Hematopoietic multipotent progenitor cell (in vitro differentiated cells): ENCODE measurements around the gene PSMA4. TPM values are rescaled to one million over a fixed set of nuclear protein-coding genes. Genes with fewer than 3 reads are reported as not detected.
"Not testable (repeated sequence)": the region's sequence is repeated elsewhere in the genome, so short reads cannot be mapped to it uniquely, and the experiment has no call there.

Experiments
- DNase-seq, 3 donors: peaks; one replicate each; pipeline ENCODE4 v3.0.0-alpha.2; 2011 to 2015; ENCODE audit warnings: low read depth in 2 of 3, low spot score in 2 of 3
- small RNA-seq: library from RNA; depleted of rRNA; stranded (forward); fragments of <200 nt; gene quantifications from one replicate; pipeline ENCODE3, GENCODE V24; 2012
- total RNA-seq: library from RNA; depleted of rRNA; stranded (reverse); fragments of >200 nt; gene quantifications from one replicate; pipeline ENCODE4 v1.2.3, GENCODE V29; 2012

Gene PSMA4
- total RNA-seq, 1 donor: 95.1 TPM

DNA sequence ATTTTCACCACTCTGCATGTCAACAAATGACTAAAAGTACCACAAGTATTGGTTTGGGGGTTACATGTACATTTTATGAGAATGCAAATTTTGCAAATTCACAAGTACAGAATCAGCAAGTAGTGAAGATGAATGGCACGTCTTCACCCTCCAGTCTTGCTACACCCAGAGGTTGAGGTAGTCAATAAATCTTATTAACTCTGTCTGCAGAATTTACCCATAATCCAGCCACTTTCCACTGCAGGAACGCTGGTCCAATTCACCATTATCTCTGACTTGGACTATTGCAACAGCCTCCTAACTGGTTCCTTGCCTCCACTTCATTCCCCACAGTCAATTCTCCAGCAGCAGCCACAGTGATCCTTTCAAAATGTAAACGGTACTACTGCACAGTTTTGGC is 10.6 kb downstream of the PSMA4 start:
- no peak for DNase-seq

DNA sequence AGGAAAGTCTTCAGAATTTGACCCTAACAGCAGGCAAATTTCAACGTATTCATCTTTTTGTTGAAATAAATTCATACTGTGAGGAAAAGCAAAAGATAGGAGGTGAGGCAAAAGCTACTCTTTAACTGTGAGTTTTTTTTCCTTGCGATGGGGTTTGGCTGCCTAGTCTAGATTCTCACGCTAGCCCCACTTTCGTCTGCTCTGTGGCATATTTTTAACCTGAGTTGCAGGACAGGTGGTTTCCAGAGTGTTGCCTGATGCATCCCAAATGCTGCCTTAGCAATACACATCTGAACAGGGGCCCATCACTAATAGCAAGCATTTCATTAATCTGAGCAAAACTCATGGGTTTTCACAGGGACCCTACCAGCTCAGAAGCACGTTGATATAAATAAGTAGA is 11.7 kb downstream of the PSMA4 start:
- DNase-seq: no peak

DNA sequence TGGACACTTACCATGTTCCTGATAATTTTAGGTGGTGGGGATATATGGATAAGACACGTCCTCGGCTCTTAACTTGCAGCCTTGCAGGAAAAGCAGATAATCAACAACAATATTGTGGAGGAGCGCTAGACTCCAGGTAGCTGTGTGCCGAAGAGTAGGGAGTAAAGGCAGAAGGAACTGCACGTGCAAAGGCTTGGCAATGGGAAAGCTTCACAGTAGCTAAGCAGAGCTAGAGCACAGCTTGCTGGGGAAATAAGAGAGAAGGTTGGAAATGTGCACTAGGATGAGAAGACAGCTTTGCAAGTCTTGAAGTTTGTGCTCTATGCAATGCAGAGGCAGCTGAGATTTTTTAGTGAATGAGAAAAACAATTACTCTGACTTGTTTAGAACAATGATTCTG is 12.4 kb downstream of the PSMA4 start:
- no peak for DNase-seq

DNA sequence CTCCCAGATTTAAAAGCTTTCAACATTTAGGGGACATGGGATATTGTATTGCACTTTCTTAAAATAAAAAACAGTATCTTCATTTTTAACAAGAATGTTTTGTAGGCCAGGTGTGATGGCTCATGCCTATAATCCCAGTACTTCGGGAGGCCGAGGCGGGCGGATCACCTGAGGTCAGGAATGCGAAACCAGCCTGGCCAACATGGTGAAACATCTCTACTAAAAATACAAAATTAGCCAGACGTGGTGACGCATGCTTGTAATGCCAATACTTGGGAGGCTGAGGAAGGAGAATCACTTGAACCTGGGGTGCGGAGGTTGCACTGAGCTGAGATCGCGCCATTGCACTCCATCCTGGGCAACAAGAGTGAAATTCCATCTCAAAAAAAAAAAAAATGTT is 20.0 kb downstream of the PSMA4 start:
- DNase-seq: not testable (repeated sequence)

DNA sequence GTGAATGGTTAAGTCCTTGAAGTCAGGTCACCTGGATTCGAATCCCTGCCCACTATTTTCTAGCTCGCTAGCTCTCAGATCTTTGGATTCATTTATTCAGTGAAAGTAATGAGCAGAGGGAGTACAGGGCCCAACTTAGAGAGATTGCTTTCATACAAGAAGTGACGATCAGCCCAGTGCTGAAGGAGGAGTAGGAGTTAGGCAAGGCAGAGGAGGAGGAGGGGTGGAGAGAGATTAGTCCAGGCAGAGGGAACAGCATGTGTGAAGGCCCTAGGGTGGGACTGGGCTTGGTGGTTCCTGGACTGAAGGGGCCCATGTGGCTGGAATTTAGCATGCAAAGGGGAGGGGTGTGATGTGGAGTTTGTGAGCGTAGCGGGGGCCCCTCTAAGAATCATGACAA is 21.2 kb downstream of the PSMA4 start:
- no peak for DNase-seq

DNA sequence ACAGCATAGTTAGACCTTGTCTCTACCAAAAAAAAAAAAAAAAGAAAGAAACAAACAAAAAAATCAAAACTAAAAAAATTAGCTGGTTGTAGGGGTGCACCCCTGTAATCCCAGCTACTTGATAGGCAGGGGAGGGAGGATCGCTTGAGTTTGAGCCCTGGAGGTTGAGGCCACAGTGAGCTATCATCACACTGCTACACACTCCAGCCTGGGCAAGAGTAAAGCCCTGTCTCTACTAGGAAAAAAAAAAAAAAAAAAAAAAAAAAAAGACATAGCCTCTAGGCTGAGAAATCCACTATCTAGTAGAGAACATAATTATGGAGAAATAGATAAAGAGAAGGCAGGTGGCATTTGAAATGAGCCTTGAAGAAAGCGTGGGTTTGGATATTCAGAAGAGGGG is 22.8 kb downstream of the PSMA4 start:
- DNase-seq: no peak

DNA sequence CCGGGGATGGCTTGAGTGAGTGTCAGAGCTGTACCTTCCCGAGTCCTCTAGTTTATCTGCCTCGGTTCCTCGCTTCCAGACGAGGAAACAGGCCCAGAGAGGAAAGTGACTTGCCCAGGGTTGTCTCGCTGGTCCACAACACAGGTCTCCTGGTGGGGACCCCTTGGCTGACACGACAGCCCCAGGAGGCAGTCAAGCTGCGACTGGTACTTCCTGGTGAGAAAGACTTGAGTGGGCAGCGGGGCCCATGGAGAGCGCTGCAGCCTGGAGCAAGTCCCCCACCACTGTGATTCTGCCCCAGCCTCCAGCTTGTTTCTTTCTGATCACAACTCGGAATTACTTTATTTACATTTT is 24.5 kb downstream of the PSMA4 start:
- DNase-seq: no peak

DNA sequence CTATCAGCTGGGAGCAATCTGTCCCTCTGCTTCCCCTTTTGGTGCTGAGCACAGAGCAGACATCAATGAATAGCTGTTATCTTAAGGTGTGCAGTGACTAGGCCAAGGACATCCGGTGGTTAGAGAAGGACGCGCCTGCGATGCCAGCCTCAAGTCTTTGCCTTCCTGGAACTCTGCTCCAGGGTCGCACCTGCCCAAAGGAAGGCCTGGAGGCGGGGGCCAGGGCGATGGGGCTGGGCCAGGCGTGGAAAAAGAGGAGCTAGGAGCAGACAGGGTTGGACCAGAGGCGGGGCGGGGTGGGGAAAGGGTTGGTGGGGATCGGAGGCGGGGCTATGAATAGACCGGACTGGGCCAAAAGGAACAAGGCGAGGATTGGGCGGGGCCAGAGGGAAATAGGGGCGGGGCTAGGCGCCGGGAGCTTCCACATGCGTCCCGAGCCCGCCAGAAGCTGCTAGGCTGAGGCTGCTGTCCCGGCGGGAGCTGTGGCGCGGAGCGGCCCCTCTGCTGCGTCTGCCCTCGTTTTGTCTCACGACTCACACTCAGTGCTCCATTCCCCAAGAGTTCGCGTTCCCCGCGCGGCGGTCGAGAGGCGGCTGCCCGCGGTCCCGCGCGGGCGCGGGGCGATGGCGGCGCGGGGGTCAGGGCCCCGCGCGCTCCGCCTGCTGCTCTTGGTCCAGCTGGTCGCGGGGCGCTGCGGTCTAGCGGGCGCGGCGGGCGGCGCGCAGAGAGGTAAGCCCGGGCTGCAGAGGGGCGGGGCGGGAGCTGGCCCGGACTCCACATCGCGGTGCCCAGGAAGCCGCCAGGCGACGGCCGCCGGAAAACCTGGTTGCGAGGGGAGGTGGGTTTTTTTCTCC is 25.1 kb downstream of the PSMA4 start, which contains the start of gene CHRNA5:
Gene CHRNA5, plus strand, starts transcription at position 424 of the 854 bp plus-strand sequence. Its CDS starts 200 bp downstream, at position 624.
- DNase-seq: peak in 2 of 3 donors; percentile 77 to 83

DNA sequence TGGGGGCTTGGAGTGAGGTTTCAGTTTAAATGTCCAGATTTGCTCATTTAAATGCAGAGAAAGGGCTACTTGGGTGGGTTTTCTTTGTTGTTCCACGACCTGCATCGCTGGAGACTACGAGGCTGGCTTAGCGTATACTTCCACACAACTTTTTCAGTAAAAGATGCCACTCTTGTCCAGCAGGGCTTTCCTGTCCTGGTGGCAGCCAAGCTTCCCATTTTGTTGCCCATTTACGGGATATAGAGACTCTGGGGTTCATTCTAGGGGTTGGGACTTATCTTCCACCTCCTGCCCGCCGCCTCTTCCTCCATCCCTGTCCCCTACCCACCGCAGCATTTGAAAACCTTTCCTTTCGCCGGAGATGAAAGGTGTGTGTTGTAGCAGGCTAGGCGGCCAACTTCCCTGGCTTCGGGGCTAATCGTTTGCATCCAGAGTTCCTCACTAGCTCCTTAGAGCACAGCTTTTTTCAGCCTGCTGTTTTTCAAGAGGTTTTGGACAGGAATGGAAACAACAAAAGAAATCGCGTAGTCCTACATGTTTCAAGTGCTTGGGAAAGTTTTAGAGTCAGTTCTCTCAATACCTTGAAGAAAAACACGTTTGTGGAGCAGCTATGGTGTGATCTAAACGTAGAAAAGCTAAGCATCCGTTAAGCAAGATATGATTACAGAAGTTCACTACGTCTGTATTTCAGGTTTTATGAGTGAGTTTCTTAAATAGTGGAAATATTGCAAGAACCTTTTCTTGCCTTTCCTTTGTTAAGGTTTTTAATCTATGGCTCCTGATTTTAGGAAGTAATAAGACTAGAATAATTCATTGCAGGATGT is 25.9 kb downstream of the PSMA4 start:
- DNase-seq: peak in 1 of 3 donors; percentile 23

DNA sequence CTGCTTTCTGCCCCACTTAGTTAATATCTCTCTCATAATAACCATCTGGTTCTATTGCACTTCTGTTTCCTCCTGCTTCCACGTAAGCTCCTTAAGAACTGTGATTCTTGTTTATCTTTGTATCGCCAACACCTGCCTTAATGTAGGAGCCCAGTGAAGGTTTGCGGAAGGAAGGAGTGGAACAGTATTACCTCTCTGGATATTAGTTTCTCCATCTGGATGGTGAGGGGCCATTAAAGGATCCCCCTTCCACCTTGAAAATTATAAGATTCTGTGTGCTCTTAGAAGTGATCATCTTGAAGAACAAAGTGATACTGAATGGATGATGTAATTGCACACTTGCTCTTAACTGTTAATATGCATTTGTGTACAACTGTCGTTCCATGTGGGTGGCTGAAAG is 27.3 kb downstream of the PSMA4 start:
- DNase-seq: peak in 1 of 3 donors; percentile 39

DNA sequence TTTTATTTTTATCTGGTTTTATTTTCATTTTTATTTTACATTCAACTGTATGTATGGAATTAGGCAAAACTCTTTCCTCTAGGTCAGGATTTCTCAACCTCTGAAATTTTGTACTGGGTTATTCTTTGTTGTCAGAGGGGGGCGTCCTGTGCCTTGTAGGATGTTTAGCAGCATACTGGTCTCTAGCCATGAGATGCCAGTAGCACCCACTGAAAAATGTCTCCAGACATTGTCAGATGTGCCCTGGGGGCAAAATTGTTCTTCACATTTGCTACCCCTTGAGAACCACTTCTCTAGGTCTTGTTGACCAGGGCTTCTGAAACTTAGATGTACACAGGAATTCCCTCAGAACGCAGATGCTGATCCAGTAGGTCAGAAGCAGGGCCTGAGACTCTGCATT is 30.5 kb downstream of the PSMA4 start:
- DNase-seq: no peak

DNA sequence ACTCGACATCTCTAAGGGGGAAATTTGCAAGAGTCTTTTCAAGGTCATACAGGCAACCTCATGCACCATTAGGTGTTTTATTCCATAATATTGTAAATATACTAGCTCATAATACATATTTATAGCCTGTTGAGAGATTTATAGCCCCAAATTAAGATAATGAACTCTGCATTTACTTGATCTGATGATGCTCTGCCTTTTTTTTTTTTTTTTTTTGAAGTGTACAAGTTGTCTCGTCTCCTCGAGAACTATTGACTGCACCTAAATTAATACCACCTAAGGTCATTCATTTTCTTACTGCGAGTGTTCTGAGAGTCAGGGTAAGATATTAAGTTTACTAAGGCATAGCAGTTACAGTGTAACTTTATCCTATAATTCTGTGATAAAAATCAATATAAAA is 31.1 kb downstream of the PSMA4 start:
- no peak for DNase-seq

DNA sequence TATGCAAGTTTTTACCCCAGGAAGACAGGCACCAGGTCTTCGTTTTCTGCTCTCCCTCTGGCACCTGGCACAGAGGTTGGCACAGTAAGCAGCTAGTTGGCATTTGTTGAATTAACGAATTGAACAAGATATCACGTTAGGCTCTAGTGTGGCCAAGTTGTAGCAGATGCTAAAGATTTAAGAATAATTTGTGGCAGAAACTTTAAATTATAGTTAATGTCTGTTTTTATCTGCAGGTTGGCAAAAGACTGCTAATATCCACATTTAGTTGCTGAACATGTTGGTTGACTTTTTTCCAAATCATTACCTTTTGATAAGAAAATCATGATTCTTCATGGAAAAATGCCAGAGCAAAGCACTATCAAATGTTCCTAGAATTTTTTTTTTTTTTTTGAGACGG is 33.2 kb downstream of the PSMA4 start:
- DNase-seq: no peak

DNA sequence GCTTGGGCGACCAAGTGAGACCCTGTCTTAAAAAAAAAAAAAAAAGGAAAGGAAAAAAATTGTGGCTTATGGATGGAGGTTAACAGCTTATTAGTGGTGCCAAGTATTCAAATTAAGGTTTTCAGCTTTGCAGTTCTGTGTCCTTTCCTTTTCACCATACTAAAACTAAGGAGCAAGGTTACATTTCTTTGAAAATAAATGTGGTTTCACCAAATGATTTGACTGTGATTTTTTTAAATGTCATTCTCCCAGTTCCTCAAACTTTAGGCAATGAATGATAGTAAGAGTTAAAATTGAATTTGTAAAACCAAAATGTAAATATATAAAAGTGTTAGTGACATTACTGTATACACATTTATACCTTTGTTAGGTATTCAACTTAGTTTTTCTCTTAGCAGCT is 34.7 kb downstream of the PSMA4 start:
- no peak for DNase-seq

DNA sequence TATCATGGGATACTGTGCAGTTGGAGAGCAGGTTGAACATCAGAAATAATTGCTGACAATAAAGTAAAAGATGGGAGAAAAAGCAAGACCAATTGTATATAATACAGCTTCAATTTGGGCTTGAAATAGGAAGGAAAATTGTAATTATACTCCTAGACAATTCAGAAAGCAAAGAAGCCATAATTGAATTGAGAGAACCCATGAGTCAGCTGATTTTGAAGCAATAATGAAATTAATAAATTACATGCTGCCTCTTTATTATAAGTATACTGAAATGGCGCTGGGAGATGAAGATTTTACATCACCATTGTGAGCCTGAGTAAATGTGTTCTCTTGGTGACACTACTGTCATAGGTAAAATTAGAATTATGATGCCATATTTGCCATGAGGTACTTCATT is 57.3 kb downstream of the PSMA4 start:
- no peak for DNase-seq

DNA sequence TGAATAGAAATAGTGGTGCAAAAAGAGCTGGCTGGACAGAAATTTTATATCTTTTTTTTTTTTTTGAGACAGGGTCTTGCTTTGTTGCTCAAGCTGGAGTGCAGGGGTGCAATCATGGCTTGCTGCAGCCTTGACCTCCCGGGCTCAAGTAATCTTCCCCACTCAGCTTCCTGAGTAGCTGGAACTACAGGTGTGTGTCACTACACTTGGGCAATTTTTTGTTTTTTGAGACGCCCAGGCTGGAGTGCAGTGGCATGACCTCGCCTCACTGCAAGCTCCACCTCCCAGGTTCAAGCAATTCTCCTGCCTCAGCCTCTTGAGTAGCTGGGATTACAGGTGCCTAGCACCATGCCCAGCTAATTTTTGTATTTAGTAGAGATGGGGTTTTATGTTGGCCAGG is 58.1 kb downstream of the PSMA4 start:
- no peak for DNase-seq

DNA sequence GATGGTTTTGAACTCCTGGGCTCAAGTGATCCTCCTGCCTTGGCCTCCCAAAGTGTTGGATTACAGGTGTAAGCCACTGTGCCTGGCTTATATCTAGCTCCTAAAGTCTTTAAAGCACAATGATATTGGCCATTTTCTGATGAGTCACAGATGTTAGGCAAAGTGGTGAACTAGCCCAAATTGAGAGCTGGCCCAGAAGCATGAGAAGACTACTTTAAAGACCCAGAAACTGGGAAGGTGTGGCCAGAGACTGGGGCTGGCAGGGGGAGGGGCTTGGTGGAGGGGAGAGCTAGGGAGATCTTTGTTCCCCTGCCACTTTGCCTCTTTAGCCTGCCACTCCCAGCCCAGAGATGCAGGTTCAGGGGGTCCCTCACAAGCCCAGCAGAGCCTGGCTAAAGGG is 58.9 kb downstream of the PSMA4 start:
- no peak for DNase-seq

Small RNA genes lying within 50 kb of the gene (small RNA-seq; reads per million reads assigned to genes)
- not detected for gene AC067863.2

Other genes with a start within 250 kb of the PSMA4 start
- gene SKIC8, start 240.8 kb upstream of the PSMA4 start, total RNA-seq: 57.4 TPM
- 1.3 TPM for gene CRABP1, start 200.1 kb upstream of the PSMA4 start, total RNA-seq
- 18.9 TPM for gene IREB2, start 102.2 kb upstream of the PSMA4 start, total RNA-seq
- gene HYKK, start 32.9 kb upstream of the PSMA4 start, total RNA-seq: 0.81 TPM
- 1.6 TPM for gene CHRNA5, start 25.1 kb downstream of the PSMA4 start, total RNA-seq
- not detected for gene CHRNA3, start 80.6 kb downstream of the PSMA4 start, total RNA-seq
- gene CHRNB4, start 100.8 kb downstream of the PSMA4 start, total RNA-seq: 0.27 TPM